ENCODE data around the gene LSAMP. TPM values are rescaled to one million over a fixed set of nuclear protein-coding genes. Genes with fewer than 3 reads are reported as not detected.
A peak's percentile ranks its signal among the peaks of the same experiment; 100 is the strongest.

LSAMP gene
- total and polyA plus RNA-seq, 2 of the 13 experiments (the other 11 are each of a cell fraction or from before 2014, with no cell fraction given) = not detected

DNA sequence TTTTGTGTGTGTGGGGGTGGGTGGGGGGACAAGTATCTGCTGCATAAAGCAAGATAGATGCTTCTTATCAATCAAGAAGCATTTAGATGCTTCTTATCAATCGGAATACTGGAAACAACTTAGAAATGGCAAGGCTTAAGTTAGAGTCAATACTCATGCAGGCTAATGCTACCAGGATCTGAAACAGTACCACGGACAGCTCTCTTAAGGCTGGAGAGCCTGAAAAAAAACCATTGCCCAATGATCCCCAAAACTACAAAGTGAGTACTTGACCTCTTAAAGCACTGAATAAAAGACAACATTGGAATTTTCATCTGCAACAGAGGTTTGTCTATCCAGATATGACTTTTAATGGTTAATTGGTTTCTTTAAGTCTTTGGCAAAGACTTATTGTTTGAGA is 559.7 kb downstream of the LSAMP start (continued):
- no peak for TF ChIP-seq SRSF9 (IDR thresholded peaks at IDR 0.05; ENCODE audit: borderline replicate concordance, insufficient read depth, low read depth, low read length, poor library complexity, severe bottlenecking)
- 0 out of 2 replicates have a peak, but pooled peaks have one; percentile 69 for TF ChIP-seq EHMT2 (IDR thresholded peaks at IDR 0.05; ENCODE audit: borderline replicate concordance, low read depth, low read length)

DNA sequence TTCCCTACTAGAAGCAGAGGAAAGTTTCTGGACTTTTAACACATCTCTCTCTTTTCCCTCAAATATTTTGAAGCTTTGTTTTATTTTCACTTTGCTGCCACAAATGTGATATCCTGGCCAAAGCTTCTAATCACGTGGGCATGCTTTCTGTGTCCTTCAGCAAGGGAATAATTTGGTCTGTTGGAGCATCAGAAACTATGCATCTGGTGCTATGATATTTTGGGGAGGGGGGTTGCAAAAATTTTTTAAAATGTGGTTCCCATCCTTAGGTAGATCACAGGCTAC is 567.7 kb downstream of the LSAMP start:
- H3K4me1 ChIP-seq (ENCODE audit: insufficient read depth, low read length) = no peaks in the 10 kb centered on the region
- H3K9ac ChIP-seq (ENCODE audit: insufficient read depth, low read depth, low read length) = no peak overlapping the region
- H3K4me2 ChIP-seq (ENCODE audit: low read depth, low read length) = no peak overlapping the region
- H3K79me2 ChIP-seq (ENCODE audit: insufficient read depth, low read length) = no peaks in the 10 kb centered on the region
- WGBS (ENCODE audit: low lambda C conversion rate) = 48% methylated on average over 1 of the region's 1 CpG
- TF ChIP-seq, protein P1, sequence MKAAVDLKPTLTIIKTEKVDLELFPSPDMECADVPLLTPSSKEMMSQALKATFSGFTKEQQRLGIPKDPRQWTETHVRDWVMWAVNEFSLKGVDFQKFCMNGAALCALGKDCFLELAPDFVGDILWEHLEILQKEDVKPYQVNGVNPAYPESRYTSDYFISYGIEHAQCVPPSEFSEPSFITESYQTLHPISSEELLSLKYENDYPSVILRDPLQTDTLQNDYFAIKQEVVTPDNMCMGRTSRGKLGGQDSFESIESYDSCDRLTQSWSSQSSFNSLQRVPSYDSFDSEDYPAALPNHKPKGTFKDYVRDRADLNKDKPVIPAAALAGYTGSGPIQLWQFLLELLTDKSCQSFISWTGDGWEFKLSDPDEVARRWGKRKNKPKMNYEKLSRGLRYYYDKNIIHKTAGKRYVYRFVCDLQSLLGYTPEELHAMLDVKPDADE (CRISPR knock-in tag; IDR thresholded peaks at IDR 0.05) = no peak
- TF ChIP-seq SCMH1 (CRISPR knock-in tag; IDR thresholded peaks at IDR 0.05; ENCODE audit: borderline replicate concordance) (no peak), ZNF549 (CRISPR knock-in tag; IDR thresholded peaks at IDR 0.05) (no peak), HOXA9 (CRISPR knock-in tag; IDR thresholded peaks at IDR 0.05; ENCODE audit: borderline replicate concordance) (no peak), SNAPC2 (CRISPR knock-in tag; IDR thresholded peaks at IDR 0.05) (no peak), SRY (CRISPR knock-in tag; IDR thresholded peaks at IDR 0.05) (no peak), PLRG1 (conservative IDR thresholded peaks at IDR 0.05) (no peak), ZNF326 (CRISPR knock-in tag; IDR thresholded peaks at IDR 0.05; ENCODE audit: borderline replicate concordance) (no peak), ZNF598 (CRISPR knock-in tag; IDR thresholded peaks at IDR 0.05; ENCODE audit: borderline replicate concordance) (no peak), ZBTB8A (CRISPR knock-in tag; IDR thresholded peaks at IDR 0.05; ENCODE audit: borderline replicate concordance, low read depth) (no peak), GATAD2A (CRISPR knock-in tag; IDR thresholded peaks at IDR 0.05) (no peak), SAP130 (CRISPR knock-in tag; IDR thresholded peaks at IDR 0.05; ENCODE audit: low read depth) (no peak), ZNF251 (CRISPR knock-in tag; IDR thresholded peaks at IDR 0.05) (no peak), ZNF773 (CRISPR knock-in tag; IDR thresholded peaks at IDR 0.05; ENCODE audit: borderline replicate concordance) (no peak), CCDC6 (CRISPR knock-in tag; IDR thresholded peaks at IDR 0.05) (no peak), YEATS4 (CRISPR knock-in tag; IDR thresholded peaks at IDR 0.05; ENCODE audit: borderline replicate concordance) (no peak), ZSCAN21 (CRISPR knock-in tag; IDR thresholded peaks at IDR 0.05; ENCODE audit: borderline replicate concordance) (no peak)
- TF ChIP-seq, protein P2, sequence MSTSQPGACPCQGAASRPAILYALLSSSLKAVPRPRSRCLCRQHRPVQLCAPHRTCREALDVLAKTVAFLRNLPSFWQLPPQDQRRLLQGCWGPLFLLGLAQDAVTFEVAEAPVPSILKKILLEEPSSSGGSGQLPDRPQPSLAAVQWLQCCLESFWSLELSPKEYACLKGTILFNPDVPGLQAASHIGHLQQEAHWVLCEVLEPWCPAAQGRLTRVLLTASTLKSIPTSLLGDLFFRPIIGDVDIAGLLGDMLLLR (CRISPR knock-in tag; IDR thresholded peaks at IDR 0.05) = no peak
- TF ChIP-seq, protein P3, sequence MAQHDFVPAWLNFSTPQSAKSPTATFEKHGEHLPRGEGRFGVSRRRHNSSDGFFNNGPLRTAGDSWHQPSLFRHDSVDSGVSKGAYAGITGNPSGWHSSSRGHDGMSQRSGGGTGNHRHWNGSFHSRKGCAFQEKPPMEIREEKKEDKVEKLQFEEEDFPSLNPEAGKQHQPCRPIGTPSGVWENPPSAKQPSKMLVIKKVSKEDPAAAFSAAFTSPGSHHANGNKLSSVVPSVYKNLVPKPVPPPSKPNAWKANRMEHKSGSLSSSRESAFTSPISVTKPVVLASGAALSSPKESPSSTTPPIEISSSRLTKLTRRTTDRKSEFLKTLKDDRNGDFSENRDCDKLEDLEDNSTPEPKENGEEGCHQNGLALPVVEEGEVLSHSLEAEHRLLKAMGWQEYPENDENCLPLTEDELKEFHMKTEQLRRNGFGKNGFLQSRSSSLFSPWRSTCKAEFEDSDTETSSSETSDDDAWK (CRISPR knock-in tag; IDR thresholded peaks at IDR 0.05) = no peak
- H3K36me3 ChIP-seq (replicated peaks in 1 of 2; ENCODE audit: control insufficient read depth in 1 of 2, insufficient read depth in 2 of 2, low read length in 2 of 2) = no peaks in the 10 kb centered on the region
- no peak for DNase-seq (ENCODE audit: low spot score)
- no peak overlapping the region for H2AFZ ChIP-seq (ENCODE audit: low read length)
- no peak overlapping the region for H3K27ac ChIP-seq (ENCODE audit: extremely low read length, insufficient read depth, low read length)
- no peak overlapping the region for H3K4me3 ChIP-seq (replicated peaks in 1 of 3; ENCODE audit: insufficient read depth in 1 of 3, low read depth in 2 of 3, low read length in 3 of 3)
- no peak for ATAC-seq
- no peaks in the 10 kb centered on the region for H3K9me3 ChIP-seq (ENCODE audit: low read length)
- BruUV-seq (replicated peaks) = no TSS peak
- in situ Hi-C loops (cut with HindIII; ENCODE audit: extremely low pct_ligation_motif_present, low pct_unique_long_range_greater_than_20kb) = no loop called here
- H4K20me1 ChIP-seq (ENCODE audit: insufficient read depth, low read length) = no peaks in the 10 kb centered on the region
- ChIA-PET CTCF (ENCODE audit: low intra/inter-chr PET ratio, low total read pairs) (no interaction called here), POLR2A (no interaction called here)
- H3K27me3 ChIP-seq (ENCODE audit: control insufficient read depth in 1 of 2, insufficient read depth in 2 of 2, low read length in 2 of 2) = no peaks in the 10 kb centered on the region; a peak in 1 of 5 replicates
- no peak for FAIRE-seq
- intact Hi-C loops (cut with micrococcal nuclease; ENCODE audit: unreplicated experiment) = no loop called here

Measured in HepG2 (cell line).